ENCODE data around the gene CST11. TPM values are rescaled to one million over a fixed set of nuclear protein-coding genes. Genes with fewer than 3 reads are reported as not detected.

Gene CST11
- total RNA-seq, 4 donors from 2014 or later, result not detected

DNA sequence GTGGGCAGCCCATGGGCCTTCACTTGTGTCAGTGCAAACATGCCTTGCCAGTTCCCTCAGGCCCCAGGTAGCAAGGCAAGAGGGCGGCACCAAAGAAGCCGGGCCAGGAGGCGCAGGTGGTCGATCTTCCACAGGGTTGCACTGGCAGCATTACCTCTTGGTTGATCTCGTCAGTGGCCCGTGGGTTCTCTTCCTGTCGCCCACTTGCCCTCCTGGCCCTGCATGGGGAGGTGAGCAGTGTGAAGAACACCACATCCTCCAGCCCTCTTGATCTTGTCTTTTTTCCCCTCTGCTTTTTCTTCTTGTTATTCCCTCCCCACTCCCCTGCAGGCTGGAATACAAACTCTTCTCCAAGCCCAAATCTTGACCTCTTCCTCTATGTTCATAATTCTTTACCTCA is 3.0 kb upstream of the CST11 start:
- Histone ChIP-seq H3K27ac (no peak overlapping the region), H3K4me1 (no peaks in the 10 kb centered on the region), H3K27me3 (no peaks in the 10 kb centered on the region), H3K9me3 (no peaks in the 10 kb centered on the region), H3K4me3 (no peak overlapping the region), H3K36me3 (no peaks in the 10 kb centered on the region)
- no peak for DNase-seq
- no peak for TF ChIP-seq EP300 (IDR thresholded peaks at IDR 0.05; ENCODE audit: low read depth)
- TF ChIP-seq CTCF (IDR thresholded peaks at IDR 0.05), result no peak
- TF ChIP-seq POLR2A (IDR thresholded peaks at IDR 0.05), result no peak
- no peak for TF ChIP-seq POLR2AphosphoS5 (IDR thresholded peaks at IDR 0.05)
- WGBS, 2 donors (ENCODE audit: low coverage in 1 of 2), result 70% methylated on average over 3 of the region's 7 CpGs; no CpG with 5 or more reads in 1 of the 2 donors
- intact Hi-C loops (cut with DNase I; ENCODE audit: low total_unique reads) (no loop called here), in situ Hi-C loops (cut with MboI; ENCODE audit: low pct_ligation_motif_present in 1 of 4, low pct_unique_long_range_greater_than_20kb in 1 of 4, low sequenced_read_pairs in 3 of 4) (loop anchor here in 1 of 4 donors (25.0 kb wide), 1 partner anchor 107 kb away; the partner anchor contains the start of gene CST9L)

- in situ Hi-C loops (cut with MboI; ENCODE audit: low pct_ligation_motif_present in 1 of 4, low pct_unique_long_range_greater_than_20kb in 1 of 4, low sequenced_read_pairs in 3 of 4) (loop anchor here in 1 of 4 donors (25.0 kb wide), 1 partner anchor 107 kb away; the partner anchor contains the start of gene CST9L), intact Hi-C loops (cut with DNase I; ENCODE audit: low total_unique reads) (no loop called here)
- Histone ChIP-seq H3K4me1 (no peaks in the 10 kb centered on the region), H3K36me3 (no peaks in the 10 kb centered on the region), H3K9me3 (no peaks in the 10 kb centered on the region), H3K27ac (no peak overlapping the region), H3K4me3 (no peak overlapping the region), H3K27me3 (no peaks in the 10 kb centered on the region)
- TF ChIP-seq POLR2A (IDR thresholded peaks at IDR 0.05) (no peak), CTCF (IDR thresholded peaks at IDR 0.05) (no peak), EP300 (IDR thresholded peaks at IDR 0.05; ENCODE audit: low read depth) (no peak), POLR2AphosphoS5 (IDR thresholded peaks at IDR 0.05) (no peak)
- no peak for DNase-seq
- WGBS, 2 donors (ENCODE audit: low coverage in 1 of 2), result 100% methylated on average over 1 of the region's 1 CpG
These were observed 2.1 kb upstream of the CST11 start for GRCh38 chr20:23454816-23455215.

- no peak overlapping the region for H3K27ac ChIP-seq
- no peak overlapping the region for H3K4me3 ChIP-seq
- no peaks in the 10 kb centered on the region for H3K4me1 ChIP-seq
- in situ Hi-C loops (cut with MboI; ENCODE audit: low pct_ligation_motif_present in 1 of 4, low pct_unique_long_range_greater_than_20kb in 1 of 4, low sequenced_read_pairs in 3 of 4), result loop anchor here in 1 of 4 donors (25.0 kb wide), 1 partner anchor 108 kb away; the partner anchor contains the start of gene CST9L
- intact Hi-C loops (cut with DNase I; ENCODE audit: low total_unique reads), result no loop called here
- TF ChIP-seq POLR2AphosphoS5 (IDR thresholded peaks at IDR 0.05), result no peak
- TF ChIP-seq POLR2A (IDR thresholded peaks at IDR 0.05), result no peak
- TF ChIP-seq CTCF (IDR thresholded peaks at IDR 0.05), result no peak
- TF ChIP-seq EP300 (IDR thresholded peaks at IDR 0.05; ENCODE audit: low read depth), result no peak
- WGBS, 2 donors (ENCODE audit: low coverage in 1 of 2), result 91 to 93% methylated on average over 6 to 15 of the region's 15 CpGs
- no peaks in the 10 kb centered on the region for H3K27me3 ChIP-seq
- DNase-seq, result no peak
- H3K36me3 ChIP-seq, result no peaks in the 10 kb centered on the region
- no peaks in the 10 kb centered on the region for H3K9me3 ChIP-seq
These were observed 1.2 kb upstream of the CST11 start for GRCh38 chr20:23453549-23454543.

DNA sequence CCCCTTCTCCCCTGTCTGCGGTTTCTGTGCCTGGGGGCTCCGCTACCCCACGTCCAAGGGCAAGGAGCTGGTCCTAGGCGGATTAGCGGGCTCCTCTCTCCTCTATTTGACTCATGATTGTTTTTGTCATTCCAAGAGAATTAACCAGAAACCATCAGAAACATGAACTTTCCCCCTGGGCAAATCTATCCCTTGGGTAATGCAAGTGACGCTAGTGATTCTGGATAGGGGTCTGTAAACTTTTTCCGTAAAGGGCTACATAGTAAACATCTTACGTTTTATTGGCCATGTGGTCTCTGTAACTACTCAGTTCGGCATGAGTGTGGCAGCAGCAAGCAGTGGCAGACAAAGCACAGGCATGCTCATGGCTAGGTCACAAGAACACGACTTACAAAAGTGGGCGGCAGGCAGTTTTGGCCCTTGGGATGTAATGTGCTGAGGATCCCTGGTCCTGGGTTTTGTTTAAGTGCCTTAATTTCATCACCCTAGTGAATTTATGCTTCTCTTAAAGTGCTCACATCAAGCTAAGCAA is 654 bp downstream of the CST11 start:
- Histone ChIP-seq H3K9me3 (no peaks in the 10 kb centered on the region), H3K4me1 (no peaks in the 10 kb centered on the region), H3K27ac (no peak overlapping the region), H3K27me3 (no peaks in the 10 kb centered on the region), H3K4me3 (no peak overlapping the region), H3K36me3 (no peaks in the 10 kb centered on the region)
- TF ChIP-seq CTCF (IDR thresholded peaks at IDR 0.05) (no peak), POLR2AphosphoS5 (IDR thresholded peaks at IDR 0.05) (peak; percentile 35 to 85 (median 70))
- in situ Hi-C loops (cut with MboI; ENCODE audit: low pct_ligation_motif_present in 1 of 4, low pct_unique_long_range_greater_than_20kb in 1 of 4, low sequenced_read_pairs in 3 of 4), result loop anchor here in 1 of 4 donors (25.0 kb wide), 1 partner anchor 110 kb away; the partner anchor contains the start of gene CST9L
- 72 to 80% methylated on average over 1 to 11 of the region's 11 CpGs for WGBS, 2 donors (ENCODE audit: low coverage in 1 of 2)
- DNase-seq, result no peak
- intact Hi-C loops (cut with DNase I; ENCODE audit: low total_unique reads), result no loop called here
